IMR-90 (cell line): ENCODE measurements around the gene SLC38A9.

Experiments
- MAFK ChIP-seq: IDR thresholded peaks from 2 replicates; pipeline ENCODE4 v1.6.1; 2012; ENCODE audit warnings: low read depth, low read length, improper control_type of control experiment
- MAZ ChIP-seq: IDR thresholded peaks from 2 replicates; pipeline ENCODE4 v1.6.1; 2012; ENCODE audit warnings: low read depth, mild to moderate bottlenecking, low read length, improper control_type of control experiment, moderate library complexity, borderline replicate concordance

DNA sequence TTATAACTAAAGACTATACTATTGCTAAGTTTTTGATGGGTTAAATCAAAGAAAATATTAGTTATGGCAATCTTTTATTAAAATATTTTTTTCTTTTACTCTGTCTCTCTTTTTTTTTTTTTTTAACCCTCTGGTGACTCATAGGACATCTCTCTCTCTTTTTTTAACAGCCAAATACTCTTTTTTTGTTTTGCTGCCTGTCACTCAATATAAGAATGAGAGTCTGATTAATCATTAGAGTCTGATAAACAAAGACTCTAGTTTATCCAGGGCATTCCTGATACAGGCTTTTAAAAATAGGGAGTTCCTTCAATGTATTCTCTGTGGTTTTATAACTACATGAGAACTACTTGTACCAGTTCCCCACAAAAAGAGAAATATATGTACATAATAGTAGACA lies 77.3 kb downstream of the SLC38A9 start:
- TF ChIP-seq MAZ (no peak), MAFK (no peak)
